Stimulated activated CD8-positive, alpha-beta memory T cell treated with anti-CD3 and anti-CD28 coated beads, Interleukin-7, amount 100 ng/mL, for 4 hours (primary cell): ENCODE data around the gene AP1G2.
"Not testable (repeated sequence)": the region's sequence is repeated elsewhere in the genome, so short reads cannot be mapped to it uniquely, and the experiment has no call there.

Experiments
- DNase-seq, 2 donors: peaks; one replicate each; pipeline ENCODE4 v3.0.0-alpha.2; 2020; ENCODE audit warnings: low read depth in 2 of 2

The AP1G2 gene

DNA sequence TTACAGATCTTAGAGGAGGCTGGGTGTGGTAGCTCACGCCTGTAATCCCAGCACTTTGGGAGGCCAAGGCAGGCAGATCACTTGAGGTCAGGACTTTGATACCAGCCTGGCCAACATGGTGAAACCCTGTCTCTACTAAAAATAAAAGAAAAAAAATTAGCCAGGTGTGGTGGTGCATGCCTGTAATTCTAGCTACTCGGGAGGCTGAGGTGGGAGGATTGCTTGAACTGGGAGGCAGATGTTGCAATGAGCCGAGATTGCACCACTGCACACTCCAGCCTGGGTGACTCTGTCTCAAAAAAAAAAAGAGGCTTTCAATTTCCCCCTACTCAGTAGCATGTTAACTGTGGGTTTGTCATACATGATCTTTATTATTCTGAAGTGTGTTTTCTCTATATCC is 26.6 kb upstream of the AP1G2 start:
- not testable (repeated sequence) for DNase-seq

DNA sequence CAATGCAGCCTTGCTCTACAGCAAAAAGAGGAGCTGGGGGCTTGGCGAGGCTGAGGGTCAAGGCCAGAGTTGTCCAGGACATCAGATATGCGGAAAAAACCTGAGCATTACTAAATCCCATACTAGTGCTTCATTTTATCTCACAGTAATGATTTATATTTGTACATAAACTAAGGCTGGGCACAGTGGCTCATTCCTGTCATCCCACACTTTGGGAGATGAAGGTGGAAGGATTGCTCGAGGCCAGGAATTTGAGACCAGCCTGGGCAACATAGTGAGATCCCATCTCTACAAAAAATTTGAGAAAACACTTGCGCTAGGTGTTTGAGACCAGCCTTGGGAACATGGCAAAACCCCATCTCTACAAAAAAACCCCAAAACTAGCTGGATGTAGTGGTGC is 22.6 kb upstream of the AP1G2 start:
- DNase-seq: no peak

DNA sequence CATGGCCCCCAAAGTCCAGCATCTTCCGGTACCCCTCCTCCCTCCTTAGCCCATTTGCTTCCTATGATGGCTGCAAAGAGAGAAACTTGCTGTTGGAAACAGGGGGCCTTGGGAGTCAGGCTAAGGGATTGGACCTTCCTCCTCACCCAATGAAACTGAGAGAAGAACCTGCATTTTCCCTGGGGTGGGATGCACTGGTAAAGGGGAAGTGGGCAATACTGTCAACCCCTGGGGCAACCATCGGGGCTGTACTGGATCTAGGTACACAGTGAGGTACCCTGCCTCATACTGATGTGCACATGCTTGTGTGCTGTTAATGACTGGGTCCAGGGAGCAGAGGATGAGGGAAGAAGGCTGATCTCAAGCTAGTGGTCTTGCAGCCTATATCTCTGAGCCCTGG is 22.0 kb upstream of the AP1G2 start:
- no peak for DNase-seq

DNA sequence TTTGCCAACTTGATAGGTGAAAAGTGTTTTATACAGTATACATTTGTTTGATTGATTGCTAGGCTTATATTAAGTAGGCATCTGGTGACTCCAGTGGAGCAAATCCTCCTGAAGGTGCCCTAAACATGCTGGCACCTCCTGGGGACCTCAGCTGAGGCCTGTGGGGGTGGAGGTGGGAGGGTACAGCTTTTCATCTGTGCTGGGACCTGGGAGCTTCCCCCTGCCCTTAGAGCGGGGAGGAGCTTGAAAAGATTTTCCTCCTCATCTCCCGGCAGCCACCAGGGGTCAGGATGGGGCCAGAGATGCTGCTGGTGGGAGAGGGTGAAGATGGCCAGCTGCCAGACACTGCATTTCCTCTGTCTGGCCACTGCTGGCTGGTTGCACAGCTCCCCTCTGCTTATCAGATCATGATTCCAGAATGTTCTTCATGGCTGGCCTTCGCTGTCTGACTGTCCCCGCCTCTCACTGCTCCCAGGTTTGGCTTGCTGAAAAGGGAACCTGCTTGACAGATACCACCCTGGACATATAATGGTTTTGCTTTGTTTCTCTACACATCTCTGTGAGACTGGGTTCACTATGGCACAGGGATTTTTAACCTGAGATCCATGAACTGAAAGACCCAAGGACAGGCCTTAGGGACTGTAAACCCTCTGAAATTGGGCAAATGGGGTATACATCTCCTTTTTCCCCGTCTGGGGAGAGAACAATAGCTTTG is 21.4 kb upstream of the AP1G2 start:
- DNase-seq: peak; percentile 51 to 60

DNA sequence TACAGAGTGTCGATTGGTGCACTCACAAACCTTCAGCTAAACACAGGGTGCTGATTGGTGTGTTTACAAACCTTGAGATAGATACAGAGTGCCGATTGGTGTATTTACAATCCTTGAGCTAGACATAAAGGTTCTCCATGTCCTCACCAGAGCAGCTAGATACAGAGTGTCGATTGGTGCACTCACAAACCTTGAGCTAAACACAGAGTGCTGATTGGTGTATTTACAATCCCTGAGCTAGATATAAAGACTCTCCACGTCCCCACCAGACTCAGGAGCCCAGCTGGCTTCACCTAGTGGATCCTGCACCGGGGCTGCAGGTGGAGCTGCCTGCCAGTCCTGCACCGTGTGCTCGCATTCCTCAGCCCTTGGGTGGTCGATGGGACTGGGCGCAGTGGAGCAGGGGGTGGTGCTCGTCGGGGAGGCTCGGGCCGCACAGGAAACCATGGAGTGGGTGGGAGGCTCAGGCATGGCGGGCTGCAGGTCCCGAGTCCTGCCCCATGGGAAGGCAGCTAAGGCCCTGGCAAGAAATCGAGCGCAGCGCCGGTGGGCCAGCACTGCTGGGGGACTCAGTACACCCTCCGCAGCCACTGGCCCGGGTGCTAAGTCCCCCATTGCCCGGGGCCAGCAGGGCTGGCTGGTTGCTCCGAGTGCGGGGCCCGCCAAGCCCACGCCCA is 17.1 kb upstream of the AP1G2 start:
- DNase-seq: not testable (repeated sequence)

DNA sequence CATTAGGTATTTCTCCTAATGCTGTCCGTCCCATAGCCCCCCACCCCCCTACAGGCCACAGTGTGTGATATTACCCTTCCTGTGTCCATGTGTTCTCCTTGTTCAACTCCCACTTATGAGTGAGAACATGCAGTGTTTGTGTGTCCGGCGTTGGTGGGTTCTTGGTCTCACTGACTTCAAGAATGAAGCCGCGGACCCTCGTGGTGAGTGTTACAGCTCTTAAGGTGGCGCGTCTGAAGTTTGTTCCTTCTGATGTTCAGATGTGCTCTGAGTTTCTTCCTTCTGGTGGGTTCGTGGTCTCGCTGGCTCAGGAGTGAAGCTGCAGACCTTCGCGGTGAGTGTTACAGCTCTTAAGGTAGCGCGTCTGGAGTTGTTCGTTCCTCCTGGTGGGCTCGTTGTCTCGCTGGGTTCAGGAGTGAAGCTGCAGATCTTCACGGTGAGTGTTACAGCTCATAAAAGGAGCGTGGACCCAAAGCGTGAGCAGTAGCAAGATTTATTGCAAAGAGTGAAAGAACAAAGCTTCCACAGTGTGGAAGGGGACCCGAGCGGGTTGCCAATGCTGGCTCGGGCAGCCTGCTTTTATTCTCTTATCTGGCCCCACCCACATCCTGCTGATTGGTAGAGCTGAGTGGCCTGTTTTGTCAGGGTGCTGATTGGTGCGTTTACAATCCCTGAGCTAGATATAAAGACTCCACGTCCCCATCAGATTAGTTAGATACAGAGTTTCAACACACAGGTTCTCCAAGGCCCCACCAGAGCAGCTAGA is 16.4 kb upstream of the AP1G2 start:
- not testable (repeated sequence) for DNase-seq

DNA sequence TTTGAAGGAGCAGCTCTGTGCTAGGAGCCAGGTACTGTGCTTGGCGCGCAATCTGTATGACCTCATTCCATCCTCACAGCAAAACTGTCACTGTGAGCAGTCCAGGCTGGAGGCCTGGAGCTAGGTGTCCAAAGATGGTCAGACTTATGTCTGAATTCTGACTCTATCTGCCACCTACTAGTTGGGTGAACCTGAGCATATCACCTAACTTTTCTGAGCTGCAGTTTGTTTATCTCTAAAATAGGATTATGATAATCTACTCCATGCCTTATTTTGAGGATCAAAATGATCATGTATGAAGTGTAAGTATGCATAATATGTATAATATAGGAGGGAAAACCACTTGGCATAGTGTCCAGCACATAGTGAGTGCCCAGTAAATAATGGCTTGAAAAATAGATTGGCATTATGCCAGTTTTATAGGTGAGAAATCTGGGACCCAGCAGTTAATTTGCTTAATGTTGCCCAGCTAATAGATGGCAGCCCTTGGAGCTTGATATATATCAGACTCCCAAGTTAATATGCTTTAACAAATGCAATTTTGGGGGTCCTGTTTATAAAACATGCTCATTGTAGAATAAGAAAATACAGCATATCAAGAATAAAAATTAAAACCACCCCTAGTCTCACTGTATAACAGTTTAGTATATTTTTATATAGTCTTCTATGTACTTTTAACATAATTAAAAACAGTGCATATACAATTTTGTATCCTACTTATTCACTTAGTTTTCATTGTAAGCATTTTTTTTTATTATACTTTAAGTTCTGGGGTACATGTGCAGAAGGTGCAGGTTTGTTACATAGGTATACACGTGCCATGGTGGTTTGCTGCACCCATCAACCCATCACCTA is 15.5 kb upstream of the AP1G2 start:
- no peak for DNase-seq

DNA sequence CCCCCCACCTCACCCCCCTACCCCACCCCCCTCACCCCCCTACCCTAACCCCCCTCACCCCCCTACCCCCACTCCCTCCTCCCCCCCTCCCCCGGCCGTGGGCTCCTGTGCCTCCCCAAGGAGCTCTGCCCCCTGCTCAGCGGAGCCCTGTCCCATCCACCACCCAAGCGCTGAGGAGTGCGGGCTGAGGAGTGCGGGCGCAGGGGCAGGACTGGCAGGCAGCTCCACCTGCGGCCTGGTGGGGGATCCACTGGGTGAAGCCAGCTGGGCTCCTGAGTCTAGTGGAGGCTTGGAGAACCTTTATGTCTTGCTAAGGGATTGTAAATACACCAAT is 13.3 kb upstream of the AP1G2 start:
- DNase-seq: no peak

DNA sequence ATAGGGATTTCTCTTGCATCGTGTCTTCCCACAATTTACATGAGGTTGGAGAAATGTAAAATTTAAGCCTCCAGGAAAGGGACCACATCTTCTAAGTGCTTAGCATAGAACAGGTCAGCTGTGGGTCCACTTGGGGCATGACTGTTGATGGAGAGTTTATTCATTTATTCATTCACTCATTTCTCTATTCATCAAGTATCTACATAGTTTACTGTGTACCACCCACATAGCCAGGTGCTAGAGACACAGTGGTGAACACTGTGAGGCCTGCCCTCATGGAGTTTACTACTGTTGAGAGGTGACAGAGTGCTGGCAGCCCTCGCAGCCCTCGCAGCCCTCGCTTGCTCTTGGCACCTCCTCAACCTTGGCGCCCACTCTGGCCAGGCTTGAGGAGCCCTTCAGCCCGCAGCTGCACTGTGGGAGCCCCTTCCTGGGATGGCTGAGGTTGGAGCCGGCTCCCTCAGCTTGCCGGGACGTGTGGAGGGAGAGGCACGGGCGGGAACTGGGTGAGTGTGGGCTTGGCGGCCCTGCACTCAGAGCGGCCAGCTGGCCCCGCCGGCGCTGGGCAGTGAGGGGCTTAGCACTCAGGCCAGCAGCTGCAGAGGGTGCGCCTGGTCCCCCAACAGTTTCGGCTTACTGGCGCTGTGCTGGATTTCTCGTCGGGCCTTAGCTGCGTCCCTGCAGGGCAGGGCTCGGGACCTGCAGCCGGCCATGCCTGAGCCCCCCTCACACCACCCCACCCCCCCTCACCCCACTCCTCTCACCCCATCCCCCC is 12.7 kb upstream of the AP1G2 start:
- no peak for DNase-seq

DNA sequence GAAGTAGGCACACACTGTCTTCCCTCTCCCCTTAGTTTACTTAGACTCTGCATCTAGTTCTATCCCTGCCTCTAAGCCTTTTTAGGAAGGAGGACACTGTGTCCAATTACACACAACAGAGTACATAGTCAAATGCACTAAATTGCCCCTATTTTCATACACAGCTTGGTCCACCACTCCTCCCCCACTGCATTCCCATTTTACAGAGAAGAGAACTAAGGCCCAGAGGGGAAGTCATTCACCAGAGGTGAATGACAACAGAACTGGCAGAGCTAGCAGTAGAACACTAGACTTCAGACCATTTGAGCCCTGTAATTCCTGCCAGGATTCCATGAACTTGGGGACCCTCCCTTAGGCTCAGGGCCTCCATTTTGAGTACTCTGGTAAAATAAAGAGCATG is 12.1 kb upstream of the AP1G2 start:
- no peak for DNase-seq

DNA sequence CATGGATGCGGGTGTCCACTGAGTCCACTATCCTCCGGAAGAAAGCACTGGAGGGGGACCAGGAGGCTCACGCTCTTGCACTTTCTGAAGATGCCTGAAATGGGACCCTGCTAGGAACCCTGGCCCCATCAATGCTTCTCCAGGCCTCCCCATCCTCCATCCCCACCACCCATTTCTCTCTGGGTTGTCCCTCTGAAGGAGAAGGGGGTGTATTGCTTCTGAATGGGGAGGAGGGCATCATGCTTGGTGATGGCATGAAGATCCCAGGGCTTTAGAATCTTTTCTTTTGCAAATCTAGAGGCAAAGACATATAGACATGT is 11.7 kb upstream of the AP1G2 start:
- no peak for DNase-seq

DNA sequence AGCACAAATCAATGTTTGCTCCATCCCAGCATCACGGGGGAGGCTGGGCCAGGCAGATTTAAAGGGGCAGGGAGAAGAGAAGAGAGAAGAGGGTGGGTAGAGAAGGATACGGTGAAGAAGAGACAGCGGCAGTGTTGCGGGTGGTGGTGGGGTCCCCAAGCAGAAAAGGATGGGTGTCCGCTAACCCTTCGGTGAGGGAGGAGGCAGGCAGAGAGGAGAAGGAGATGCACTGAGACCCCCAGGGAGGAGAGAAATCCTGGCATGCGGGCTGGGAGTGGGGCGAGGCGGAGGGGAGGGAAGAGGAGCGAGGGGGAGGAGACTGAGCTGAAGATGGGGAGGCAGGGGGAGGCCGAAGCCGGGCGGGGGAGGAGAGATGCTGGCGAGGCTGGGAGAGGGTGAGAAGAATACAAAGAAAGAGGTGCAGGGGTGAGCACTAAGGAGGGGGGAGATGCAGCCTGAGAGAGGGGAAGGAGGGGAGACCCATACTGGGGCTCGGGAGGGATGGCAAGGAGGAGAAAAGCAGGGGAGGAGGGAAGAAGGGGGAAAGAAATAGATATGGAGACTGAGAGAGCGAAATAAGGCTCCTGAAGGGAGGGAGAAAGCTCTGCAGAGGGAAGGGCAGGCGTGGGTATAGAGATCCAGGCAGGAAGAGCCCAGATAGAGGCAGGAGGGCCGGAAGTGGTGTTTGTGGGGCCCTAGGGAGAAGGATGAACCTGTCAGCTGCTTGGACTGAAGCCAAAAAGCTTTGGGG is 11.1 kb upstream of the AP1G2 start, which contains the start of gene JPH4:
JPH4 (minus strand) TSS at position 231 of the 751 bp plus-strand sequence. CDS start 1,337 bp downstream, outside the sequence.
- no peak for DNase-seq

DNA sequence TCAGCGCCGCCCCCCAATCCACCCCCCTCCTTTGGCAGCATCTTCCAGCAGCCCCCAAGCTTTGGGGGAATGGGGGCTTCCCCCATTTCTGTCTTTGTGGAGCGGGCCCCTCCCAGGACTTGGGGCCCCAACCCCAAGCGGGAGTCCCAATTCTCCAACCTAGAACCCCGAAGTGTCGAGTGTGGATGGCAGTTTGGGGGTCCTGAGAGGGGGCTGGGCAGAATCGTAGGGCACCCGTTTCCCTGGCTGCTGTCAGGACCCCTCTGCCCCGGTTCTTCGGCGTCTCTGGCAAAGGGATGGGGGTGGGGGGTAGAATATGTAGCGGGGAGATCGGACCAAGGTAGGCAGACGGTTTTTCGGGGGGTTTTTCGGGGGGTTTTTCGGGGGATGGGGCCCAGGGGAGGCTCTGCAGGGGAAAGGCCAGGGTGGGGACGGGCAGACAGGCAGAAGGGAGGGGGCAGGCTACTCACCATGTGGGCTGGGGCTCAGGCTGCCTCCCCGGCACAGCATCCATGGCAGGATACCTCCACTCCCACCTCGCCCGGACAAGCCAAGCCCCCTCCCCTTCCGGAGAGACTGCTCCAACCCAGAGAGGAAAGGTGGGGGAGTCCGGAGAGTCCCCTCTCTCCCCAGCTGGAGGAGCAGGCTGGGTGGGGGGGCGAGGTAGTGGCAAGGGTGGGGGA is 10.3 kb upstream of the AP1G2 start:
- no peak for DNase-seq

DNA sequence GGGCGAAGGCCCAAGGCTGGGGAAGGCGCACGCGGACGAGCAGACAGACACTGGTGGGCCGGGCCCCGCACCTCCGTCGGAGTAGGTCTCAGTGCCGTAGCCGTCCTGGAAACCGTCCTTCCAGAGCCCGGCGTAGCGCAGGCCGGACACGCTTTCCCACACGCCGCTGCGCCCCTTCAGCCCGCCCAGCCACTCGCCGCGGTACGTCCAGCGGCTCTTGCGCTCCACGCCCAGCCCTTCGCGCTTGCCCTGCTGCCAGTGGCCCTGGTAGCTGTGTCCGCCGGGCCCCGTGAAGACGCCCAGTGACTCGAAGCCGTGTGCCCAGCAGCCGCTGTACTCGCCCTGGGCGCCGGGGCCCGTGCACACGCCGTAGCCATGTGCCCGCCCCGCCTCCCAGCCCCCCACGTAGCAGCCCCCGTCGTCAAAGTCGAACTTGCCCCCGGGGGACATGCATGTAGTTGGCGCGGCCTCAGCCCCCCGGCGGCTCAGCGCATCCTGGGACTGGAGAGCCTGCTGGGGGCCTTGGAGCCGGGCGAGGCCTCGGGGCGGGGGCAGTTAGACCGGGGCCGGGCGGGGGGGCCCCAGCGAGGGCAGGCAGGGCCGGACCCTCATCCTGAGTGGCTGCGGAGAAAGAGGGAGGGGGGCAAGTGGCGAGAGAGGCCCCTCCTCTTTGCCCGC is 9.6 kb upstream of the AP1G2 start:
- no peak for DNase-seq

DNA sequence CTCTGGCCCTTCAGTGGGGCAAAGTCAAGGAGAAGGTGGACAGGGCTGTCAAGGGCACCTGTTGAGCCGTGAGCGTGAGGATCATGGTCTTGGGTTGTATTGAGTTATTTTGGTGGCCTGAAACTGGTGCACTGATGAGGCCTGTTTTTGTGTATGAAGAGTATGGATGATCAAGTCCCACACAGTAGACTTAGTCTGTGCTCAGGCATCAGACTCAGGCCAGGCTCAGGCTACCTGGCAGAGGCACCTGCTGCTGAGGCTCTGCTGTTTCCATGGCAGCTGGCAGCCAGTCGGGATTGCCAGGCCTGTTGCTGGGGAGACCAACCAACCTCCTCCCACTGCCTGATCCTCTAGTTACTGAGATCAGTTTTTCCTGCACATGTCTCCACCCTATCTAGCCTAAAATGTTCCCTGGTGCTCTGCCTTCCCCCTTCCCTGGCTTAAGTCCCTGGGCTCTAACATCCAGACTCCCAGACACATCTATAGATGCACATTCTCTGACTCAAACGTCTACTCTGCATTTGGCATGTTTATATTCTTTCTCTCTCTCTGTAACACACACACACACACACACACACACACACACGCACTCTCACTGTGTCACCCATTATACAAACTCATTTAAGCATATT is 5.9 kb upstream of the AP1G2 start:
- DNase-seq: no peak

DNA sequence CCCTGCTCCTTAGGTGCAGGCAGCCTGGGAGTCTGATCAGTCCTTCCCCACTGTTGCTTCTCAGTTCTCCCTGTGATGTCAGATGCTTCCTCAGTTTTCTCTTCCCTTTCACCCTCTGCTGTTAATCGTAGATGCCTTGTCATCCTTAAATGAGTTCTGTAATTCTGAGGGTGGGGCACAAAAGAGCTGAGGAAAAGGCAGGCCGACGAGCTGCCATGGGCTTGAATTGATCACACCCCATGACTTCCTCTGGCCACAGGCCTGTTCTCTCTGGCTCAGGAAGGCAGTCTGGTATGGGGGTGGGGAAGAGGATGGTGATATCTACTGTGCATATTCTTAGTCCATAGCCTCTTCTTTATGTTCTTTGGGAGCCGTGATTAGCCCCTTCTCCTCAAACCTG is 5.2 kb upstream of the AP1G2 start:
- no peak for DNase-seq

DNA sequence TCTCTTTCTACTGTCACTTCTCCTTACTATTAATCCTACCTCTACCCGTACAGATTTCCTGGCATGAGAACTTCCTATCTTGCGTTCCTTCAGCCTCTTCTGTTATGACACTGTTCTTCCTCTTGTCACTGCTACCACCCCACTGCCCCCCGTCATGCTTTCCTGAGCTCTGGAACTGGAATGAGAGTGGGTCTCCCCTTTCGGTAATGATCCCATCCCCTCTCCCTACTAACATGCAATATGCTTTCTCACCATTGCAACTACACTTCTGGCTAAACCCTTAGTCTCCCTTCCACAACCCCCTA is 4.9 kb upstream of the AP1G2 start:
- DNase-seq: no peak

DNA sequence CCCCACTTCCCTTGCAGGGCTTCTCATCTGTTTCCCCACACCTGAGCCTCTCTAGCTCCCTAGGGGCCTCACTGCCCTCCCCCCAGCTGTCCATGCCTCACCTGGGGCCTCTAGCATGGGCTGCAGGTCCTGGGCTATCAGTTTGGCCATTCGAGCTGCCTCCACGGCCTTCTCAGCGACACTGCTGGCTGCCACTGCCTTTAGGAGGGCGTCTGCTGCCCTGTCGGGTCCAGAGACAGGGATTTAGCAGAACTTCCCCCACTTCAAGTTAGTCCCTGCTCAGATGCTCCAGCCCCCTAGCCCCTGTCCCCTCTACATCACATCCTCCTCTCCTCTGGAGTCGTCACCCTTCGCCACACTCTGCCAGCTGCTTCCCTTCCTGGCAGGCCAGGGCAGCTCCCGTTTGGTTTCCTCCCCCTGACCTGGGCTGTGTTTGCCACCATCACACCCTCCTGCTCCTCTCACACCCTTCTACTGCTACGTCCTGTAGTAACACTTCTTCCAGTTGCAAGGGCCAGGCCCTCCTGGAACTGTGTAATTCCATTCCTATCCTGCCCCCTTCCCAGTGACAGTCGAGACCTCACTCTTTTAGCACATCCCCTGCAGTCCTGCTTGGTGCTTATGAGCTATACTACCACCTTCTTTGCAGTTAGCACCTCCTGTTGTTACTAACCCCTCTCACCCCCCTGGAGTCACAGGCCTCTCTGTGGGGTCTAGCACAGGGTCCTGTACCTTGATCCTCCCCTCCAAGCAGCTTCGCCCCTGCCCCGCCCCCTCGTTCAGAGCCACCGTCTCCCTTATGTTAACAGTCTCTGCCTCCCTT is 4.3 kb upstream of the AP1G2 start:
- no peak for DNase-seq
